HG03064 (cell line): ENCODE measurements around the gene KCTD10.
"Not testable (repeated sequence)": the region's sequence is repeated elsewhere in the genome, so short reads cannot be mapped to it uniquely, and the experiment has no call there.

Experiments
- ATAC-seq: cut with Tn5 transposase; IDR thresholded peaks from one replicate; pipeline ENCODE4 v1.9.1; 2021; ENCODE audit warnings: low read depth; ENCODE audit not compliant: unreplicated experiment

The KCTD10 gene

DNA sequence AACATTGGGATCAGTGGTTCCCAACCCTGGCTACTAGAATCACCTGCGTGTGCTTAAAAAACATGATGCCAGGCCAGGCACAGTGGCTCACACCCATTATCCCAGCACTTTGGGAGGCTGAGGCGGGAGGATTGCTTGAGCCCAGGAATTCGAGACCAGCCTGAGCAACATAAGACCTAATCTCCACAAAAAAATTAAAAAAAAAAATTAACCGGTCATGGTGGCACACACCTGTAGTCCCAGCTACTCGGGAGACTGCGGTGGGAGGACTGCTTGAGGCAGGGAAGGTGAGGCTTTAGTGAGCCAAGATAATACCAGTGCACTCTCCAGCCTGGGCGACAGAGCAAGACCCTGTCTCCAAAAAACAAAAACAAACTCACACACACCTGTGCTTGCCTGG, 2.0 kb downstream of the KCTD10 start:
- no peak for ATAC-seq

DNA sequence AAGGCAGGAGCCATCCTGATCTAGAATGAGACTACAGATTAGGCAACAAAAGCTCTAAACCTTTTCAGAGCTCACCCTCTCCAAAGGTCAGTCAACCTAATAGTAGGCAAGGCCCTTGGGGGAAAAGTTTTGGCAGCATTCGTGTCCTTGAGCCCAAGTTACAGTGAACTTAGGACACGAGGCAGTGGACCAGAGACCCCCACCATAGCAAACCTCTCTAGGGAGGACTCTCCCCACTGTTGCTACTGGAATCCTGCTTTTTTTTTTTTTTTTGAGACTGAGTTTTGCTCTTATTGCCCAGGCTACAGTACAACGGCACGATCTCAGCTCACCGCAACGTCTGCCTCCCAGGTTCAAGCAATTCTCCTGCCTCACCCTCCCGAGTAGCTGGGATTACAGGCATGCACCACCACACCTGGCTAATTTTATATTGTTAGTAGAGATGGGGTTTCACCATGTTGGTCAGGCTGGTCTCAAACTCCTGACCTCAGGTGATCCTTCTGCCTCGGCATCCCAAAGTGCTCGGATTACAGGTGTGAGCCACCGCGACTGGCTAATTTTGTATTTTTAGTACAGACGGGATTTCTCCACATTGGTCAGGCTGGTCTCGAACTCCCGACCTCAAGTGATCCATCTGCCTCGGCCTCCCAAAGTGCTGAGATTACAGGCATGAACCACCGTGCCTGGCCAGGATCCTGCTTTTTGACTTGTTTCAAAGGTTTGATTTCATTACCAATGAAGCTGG, 3.4 kb downstream of the KCTD10 start:
- not testable (repeated sequence) for ATAC-seq

DNA sequence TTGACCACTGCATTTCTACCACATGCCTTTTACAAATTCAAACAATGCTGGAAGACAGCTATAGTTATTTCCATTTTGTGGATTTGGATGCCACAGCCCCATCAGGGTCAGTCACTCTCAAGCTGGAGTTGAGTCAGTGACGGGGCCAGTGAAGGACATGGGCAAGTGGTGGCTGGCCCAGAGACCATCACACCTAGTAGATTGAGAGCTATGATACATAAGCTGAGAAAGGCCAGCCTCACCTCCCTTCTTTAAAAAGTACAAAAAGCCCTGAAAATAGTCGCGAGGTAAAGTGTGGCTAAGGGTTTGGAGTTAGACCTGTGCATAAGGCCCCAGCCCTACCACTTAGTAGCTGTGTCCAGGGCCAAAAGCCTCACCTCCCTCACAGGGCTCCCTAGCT, 4.1 kb downstream of the KCTD10 start:
- ATAC-seq, result no peak

DNA sequence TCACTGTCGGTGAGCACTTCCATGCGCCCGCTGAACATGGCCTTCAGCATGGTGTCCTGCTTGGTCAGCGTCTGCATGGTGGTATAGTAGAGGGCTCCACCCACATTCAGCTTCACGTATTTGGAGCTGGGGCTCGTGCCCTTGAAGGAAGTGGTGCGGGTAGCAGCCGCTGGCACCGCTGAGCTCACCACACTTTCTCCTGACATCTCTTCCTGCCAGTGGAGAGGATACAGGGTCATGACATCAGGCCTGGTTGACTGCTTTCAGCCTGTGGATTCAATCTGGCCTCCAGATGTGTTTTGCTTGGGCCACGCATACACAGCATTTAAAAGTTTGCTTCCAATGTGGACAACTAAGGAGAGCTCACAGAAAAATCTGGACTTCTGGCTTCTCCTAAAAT, 7.6 kb downstream of the KCTD10 start:
- ATAC-seq, result no peak

DNA sequence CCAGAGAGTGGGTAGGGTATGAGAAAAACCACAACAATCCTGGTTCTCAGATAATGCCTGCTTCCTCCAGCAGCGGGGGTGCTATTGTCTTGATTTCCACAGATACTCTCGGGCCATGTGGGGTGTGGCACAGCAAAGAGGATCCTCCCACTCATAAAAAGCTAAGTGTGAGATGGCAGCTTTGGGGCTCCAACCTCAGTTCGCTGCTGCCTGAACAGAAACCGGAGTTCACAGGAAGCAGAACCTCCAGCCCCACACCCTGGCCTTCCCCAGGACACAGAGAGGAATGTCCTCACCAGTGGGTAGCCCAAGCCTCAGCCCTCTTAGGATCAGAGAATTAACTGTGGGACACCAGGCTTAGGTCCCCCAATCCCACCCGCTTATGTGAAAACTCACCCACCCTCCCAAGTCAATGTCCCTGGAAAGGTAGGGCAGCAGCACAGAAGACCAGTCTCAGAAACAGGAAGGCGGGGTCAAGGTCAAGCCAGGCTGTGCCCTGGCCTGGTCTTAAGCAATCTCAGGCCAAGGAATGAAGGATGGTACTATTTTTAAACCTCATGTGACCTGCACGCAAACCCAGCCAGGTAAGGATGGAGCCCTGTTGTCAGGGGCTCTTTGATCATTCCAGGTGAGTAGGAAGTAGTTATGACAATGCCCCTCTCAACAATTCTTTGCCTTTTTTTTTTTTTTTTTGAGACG, 9.0 kb downstream of the KCTD10 start:
- no peak for ATAC-seq

DNA sequence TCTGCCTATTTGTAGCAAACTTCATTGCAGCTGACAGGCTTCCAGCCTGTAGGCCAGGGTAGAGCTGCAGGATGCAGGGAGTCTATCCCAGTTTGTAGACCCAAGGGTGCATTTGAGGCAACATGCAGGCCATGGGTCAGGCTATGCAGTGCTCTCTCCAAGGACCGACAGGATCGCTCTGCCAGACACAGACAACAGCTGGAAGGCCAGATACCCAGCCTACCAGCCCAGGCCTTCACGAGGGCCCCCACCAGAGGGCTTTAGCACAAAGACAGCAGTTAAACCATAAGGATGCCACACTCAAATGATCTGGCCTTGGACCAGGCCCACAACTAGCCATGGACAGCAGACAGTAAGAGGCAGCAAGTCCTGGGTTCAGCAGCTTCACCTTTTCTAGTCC, 10.3 kb downstream of the KCTD10 start:
- ATAC-seq, result no peak

DNA sequence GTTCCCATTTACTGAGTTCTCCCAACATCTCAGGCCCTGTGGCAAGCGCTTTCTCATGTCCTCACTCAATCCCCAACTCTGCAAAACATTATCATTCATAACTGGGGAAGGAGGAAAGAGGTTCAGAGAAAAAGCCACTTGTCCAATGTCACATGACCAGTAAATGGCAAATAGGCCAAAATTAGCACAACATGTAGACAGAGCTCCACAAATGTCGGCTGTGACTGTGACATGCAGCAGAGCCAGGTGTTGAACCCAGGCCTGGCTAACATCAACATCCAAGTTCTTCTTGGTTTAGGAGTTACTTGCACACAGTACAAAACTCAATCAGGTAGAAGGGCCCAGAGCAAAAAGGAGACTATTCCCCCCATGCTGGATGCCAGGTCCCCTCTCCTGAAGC, 10.8 kb downstream of the KCTD10 start:
- no peak for ATAC-seq

DNA sequence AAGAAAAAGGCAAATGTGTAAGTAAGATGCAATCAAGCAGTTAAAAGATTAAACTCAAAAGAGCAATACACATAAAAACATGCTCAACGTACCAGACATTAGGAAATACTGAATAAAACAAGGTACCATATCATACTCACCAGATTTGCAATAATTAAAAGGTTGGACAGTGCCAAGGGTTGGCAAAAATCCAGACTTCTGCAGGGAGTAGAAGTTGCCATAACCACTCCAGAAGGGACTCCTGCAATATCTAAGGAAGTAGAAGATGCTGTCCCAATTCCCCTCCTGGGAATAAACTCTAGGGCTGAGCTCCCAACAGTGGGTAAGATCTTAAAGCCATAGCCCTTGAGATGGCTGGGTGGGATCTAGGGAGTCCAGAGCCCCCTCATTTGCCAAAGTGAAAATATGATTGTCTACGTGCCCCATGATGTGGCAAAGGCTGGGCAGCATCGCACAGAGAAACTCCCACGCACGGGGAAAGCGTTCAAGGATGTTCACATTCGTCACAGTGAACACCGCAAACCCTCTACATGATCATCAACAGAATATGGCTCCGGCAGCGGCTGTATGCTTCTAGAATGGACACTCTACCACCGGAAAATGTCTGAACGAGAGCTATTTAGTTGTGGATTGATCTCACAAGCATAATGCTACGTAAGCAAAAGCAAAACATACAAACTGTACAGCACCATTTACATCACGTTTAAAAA, 12.3 kb downstream of the KCTD10 start:
- ATAC-seq, result no peak

DNA sequence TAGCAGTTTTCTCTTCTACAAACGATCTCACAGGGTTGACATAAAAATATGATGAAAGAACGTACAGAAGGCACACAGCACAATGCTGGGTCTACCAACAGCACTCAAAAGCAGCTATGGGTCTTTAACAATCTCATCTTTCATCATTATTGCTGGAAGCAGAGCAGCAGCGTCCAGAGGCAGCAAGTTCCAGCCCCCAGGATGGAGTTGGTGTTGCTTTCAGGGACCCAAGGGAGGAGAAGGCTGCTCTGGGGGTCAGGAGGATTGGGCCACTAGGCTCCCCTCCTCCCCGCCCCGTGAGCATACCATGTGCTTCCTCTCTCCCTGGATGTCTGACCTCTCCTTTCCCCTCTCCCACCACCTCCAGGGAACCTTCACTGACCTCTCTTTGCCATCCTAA, 13.3 kb downstream of the KCTD10 start:
- no peak for ATAC-seq

DNA sequence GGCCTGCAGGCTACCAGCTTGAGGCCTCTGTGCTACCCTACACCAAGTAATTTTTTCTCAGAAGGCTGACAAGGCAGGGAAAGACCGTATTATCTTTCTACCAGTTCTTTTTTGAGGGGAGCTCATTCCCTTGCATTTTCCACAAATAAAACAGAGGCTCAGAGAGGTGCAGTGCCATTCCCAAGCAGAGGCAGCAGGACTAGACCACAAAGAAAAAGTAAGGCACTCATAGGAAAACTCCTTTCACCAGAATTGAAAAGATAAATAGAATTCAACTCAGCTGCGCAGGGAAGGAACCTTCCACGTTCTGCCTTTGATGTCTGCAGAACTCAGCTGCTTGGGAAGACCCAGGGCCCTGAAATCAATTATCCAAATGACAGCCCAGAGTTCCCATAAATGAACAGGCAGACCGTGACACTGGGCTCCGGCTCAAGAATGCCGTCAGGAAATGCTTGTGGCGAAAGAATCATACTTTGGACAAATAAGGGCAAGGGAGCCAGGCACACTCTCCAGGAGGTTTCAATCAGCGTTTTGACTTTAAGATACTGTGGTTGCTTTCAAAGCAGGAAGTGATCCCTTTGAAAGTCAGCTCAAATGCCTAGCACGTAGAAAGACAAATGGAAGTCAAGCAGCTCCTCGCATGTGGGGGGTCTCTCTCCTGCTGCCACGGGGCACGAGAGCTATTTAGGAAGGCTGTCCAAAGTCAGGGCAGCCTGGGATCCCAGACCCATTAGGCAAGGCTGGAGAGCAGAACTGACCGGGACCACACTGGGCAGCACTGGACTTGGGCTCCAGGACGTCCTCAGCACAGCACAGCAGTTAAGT, 14.0 kb downstream of the KCTD10 start:
- no peak for ATAC-seq

DNA sequence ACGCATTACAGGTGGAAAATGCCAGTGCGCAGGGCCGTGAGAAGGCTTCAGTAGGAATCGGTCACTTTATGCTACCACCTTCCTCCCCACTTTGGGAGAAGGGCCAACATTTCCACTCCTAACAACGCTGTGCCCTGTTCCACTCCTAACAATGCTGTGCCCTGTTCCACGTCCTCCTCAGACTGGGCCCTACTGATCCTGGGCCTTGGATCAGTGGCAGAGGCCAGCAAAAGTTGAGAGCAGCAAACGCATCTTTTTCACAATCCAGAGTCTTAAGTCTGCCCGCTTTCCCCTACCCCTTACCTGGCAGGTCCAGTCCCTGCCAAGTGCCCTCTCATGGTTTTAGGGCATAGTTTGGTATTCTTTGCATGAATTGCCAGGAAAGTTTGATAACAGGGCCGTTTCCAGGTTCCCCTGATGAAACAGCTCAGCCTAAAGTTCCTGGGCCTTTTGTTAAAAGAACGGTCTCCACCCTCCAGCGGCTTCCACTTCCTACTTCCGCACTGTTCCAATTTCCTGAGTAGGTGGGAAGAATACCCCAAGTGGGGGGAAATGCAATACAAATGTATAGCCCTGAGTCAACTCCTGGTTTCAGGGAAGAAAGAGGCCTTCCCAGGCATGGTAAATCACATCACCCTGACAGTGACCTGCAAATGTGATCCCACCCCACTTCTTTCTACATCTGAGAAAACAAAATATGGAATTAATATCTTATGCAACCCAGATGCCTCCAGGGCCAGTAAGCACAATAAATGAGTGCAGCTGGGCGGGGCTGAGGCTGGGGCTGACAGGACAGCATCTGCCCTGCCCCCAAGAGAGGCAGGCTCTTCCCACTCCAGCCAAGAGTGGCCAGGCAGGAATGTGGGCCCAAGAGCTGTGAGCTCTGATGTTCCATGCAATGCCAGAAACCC, 15.0 kb downstream of the KCTD10 start:
- ATAC-seq, result no peak

DNA sequence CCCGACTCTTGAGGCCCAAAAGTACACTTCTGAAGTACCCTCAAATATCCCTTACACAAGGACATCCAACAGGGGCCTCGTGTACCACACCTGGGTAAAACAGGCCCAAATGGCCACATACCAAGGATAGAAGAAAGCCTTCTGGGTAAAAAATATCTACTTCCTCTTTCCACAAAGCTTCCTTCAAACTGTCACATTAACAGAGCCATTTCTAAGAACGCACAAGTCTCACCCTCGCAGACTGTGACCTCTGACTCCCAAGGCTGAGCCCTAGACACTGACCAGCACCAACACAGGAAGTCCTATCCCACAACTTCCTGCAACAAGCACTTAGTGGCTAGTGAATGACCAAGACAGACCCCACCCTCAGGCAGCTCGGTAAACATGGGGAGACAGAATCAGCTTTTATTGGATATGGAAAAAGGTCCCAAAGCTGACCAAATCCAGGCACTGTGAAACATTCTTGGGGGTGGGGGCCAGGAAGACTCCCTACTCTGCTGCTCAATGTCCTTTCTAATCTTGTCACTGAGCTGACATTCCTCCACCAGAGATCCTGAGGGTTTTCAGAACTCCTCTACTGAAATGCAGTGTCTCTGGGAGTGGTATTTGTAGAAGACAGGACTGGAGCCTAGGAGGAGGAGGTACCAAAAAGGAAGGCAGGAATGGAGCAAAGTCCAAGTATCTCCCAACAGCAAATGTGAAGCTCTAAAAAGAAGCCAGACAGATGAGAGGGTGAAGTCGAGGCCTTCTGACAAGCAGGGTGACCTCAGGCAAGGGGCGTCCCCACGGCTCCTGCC, 15.9 kb downstream of the KCTD10 start:
- ATAC-seq, result no peak

DNA sequence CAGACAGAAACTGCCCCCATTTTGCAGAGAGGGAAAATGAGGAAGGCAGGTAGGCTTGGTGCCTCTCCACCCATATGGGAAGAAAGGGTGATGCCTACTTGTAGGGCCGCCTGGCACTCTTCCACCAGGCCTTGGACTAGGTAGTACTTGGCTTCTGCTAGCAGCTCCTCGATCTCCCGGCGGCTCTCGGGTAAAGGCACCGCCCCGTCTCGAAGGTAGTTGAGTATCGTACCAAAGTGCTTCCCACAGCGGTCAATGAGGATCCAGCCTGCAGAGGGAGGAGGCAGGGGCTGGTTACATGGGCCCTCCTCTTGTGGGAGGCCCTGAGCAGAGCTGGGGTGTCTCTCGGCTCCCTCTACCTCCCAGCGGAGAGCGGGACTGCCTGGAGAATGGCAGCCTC, 16.6 kb downstream of the KCTD10 start:
- no peak for ATAC-seq

DNA sequence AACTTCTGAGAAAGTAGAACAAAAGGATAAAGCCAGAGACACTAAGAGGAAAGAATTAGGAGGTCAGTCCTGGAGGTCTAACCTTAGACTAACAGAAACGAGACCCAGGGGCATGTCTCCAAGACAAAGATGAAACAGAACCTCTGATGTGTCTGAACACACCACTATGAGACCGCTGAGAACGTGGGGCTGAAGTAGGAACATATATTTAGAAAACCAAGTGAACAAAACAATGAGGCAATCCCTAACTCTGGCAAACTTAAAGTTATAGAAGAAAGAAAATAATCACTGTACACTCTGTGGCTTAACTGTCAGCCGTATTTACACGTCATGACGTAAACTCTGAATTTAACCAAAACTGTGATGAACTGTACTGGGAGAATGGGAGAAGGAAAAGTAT, 17.9 kb downstream of the KCTD10 start:
- no peak for ATAC-seq

DNA sequence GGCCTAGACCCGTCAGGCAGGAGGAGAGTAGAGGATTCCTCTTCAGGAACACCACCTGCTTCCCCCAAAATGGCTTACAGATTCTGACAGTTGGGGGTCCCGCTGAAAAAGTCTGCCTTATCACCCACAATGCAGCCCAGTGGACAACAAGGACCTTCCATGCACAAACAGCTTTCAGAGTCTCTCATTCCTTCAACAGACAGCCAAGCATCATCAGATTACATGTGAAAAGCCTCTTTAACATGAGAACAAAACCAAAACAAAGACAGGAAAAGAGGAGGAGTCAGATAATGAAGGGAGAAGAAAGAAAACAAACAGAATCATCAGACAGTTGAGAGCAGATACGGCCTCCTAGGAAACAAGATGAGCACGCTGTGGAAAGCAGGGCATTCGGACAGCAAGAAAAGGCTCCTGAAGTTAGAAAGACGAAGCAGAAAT, 18.3 kb downstream of the KCTD10 start:
- no peak for ATAC-seq

DNA sequence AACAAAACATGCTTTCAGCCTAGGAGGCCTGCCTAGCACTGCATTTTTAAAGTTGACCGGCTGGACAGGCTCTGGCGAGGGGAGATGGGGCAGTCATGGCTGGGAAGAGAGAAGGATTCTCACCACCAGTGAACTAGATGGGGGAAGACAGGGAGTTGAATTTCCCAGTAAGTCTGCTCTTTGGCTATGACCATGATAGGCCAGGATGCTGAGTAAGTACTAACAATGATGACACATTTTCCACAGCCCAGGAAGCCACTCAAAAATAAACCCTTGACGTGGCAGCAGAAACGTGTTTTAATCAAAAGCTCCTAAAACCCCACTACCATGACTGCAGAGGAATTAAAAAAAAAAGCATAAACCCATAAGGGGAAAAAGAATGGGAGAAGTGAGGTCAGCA, 19.0 kb downstream of the KCTD10 start:
- no peak for ATAC-seq

DNA sequence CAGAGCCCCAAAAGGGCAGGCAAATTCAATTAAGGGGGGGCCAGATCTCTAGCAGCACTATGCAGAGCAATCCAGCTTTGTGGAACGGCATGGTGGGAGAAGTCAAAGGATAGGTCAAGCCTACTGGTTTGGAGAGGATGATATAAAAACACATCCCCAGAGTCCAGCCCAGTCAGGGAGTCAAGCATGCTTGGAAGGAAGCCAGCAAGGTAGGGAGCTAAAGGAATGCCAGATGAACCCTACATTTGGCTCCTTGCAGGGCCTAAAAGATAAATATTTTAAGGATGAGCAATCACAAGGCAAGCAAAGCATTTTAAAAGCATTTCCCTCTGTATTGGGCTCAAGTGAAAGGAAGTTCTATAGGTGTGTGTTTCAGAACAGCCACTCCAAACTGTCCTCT, 21.4 kb downstream of the KCTD10 start:
- ATAC-seq, result no peak

DNA sequence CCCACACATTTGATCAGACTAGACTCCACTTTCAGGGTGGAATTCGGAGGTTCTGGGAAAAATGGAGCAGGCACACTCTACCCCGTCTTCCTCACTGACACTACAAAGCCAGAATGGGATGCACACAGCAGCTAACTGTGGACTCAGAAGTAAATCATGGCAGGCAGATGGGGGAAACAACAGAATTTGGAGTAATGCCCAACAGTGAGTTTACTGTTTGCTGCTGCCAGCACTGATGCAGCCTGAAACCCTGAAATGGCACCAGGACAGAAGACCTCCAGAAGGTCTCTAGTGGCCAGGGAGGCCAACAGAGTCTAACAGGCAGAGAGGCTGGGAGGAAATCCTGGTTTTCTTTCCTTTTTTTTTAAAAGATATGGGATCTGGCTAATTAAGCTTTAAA, 24.6 kb downstream of the KCTD10 start:
- no peak for ATAC-seq

DNA sequence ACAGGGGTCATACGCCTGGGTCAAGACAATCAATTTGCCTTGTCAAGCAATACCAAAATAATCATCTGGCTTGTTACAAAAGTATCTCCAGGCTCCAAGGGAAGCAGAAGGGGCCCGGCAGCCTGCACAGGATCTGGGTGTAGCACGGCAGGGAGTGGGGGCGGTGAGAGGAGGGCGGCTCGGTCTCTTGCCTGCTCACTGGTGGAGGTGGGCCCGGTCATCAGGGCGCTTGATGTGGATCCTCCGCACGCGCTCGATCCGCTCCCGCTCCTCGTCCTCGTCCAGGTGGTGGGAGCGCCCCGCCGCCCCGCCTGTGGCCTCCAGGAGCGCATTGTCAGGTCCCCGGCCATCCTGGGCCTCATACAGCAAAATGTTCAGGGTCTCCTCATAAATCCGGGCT, 25.7 kb downstream of the KCTD10 start:
- no peak for ATAC-seq
